ENCODE measurements around the gene SERPINE3. TPM values are rescaled to one million over a fixed set of nuclear protein-coding genes. Genes with fewer than 3 reads are reported as not detected.

The SERPINE3 gene
- total and polyA plus RNA-seq, 7 donors, result 0.33 TPM; not detected in 6

- H3K9me3 ChIP-seq, result peaks cover 0 to 3% (median 0%) of the 10 kb centered on the region in 4 donors
- intact Hi-C loops (cut with DNase I), result no loop called here
- DNase-seq, result no peak
- no peaks in the 10 kb centered on the region for H3K4me1 ChIP-seq
- 89 to 91% methylated on average over 2 of the region's 2 CpGs for WGBS, 2 donors
- H3K27me3 ChIP-seq, result no peaks in the 10 kb centered on the region
- TF ChIP-seq POLR2AphosphoS5 (IDR thresholded peaks at IDR 0.05) (no peak), POLR2A (IDR thresholded peaks at IDR 0.05) (no peak), CTCF (IDR thresholded peaks at IDR 0.05) (no peak), EP300 (IDR thresholded peaks at IDR 0.05) (no peak)
- H3K4me3 ChIP-seq, result no peak overlapping the region
- H3K36me3 ChIP-seq, result no peaks in the 10 kb centered on the region
- no peak overlapping the region for H3K27ac ChIP-seq
Measured at GRCh38 chr13:51311231-51311630, 28.3 kb upstream of the SERPINE3 start.

GRCh38 chr13:51311957-51312520 lies 27.5 kb upstream of the SERPINE3 start:
- intact Hi-C loops (cut with DNase I), result no loop called here
- Histone ChIP-seq H3K27me3 (no peaks in the 10 kb centered on the region), H3K4me3 (no peak overlapping the region), H3K9me3 (peaks cover 0 to 3% (median 0%) of the 10 kb centered on the region in 4 donors), H3K36me3 (no peaks in the 10 kb centered on the region), H3K4me1 (no peaks in the 10 kb centered on the region), H3K27ac (no peak overlapping the region)
- 89 to 92% methylated on average over 5 of the region's 5 CpGs for WGBS, 2 donors
- DNase-seq, result no peak
- TF ChIP-seq POLR2AphosphoS5 (IDR thresholded peaks at IDR 0.05) (no peak), POLR2A (IDR thresholded peaks at IDR 0.05) (no peak), EP300 (IDR thresholded peaks at IDR 0.05) (no peak), CTCF (IDR thresholded peaks at IDR 0.05) (no peak)

- intact Hi-C loops (cut with DNase I), result no loop called here
- no peaks in the 10 kb centered on the region for H3K27me3 ChIP-seq
- no peaks in the 10 kb centered on the region for H3K4me1 ChIP-seq
- H3K9me3 ChIP-seq, result peaks cover 0 to 3% (median 0%) of the 10 kb centered on the region in 4 donors
- 77 to 81% methylated on average over 1 of the region's 1 CpG for WGBS, 2 donors
- no peaks in the 10 kb centered on the region for H3K36me3 ChIP-seq
- H3K27ac ChIP-seq, result no peak overlapping the region
- no peak for DNase-seq
- H3K4me3 ChIP-seq, result no peak overlapping the region
- TF ChIP-seq CTCF (IDR thresholded peaks at IDR 0.05) (no peak), POLR2A (IDR thresholded peaks at IDR 0.05) (no peak), POLR2AphosphoS5 (IDR thresholded peaks at IDR 0.05) (no peak), EP300 (IDR thresholded peaks at IDR 0.05) (no peak)
Measured at GRCh38 chr13:51313619-51314018, 25.9 kb upstream of the SERPINE3 start.

- H3K36me3 ChIP-seq, result no peaks in the 10 kb centered on the region
- H3K27me3 ChIP-seq, result no peaks in the 10 kb centered on the region
- H3K9me3 ChIP-seq, result no peaks in the 10 kb centered on the region
- H3K27ac ChIP-seq, result no peak overlapping the region
- no peaks in the 10 kb centered on the region for H3K4me1 ChIP-seq
- intact Hi-C loops (cut with DNase I), result no loop called here
- TF ChIP-seq POLR2A (IDR thresholded peaks at IDR 0.05) (no peak), EP300 (IDR thresholded peaks at IDR 0.05) (no peak)
- WGBS, 2 donors, result 60 to 85% methylated on average over 1 of the region's 1 CpG
- DNase-seq, result no peak
- H3K4me3 ChIP-seq, result no peak overlapping the region
Measured at GRCh38 chr13:51317262-51317661, 22.2 kb upstream of the SERPINE3 start.

GRCh38 chr13:51318015-51318414 lies 21.5 kb upstream of the SERPINE3 start:
- Histone ChIP-seq H3K27ac (no peak overlapping the region), H3K9me3 (no peaks in the 10 kb centered on the region), H3K4me3 (no peak overlapping the region), H3K4me1 (no peaks in the 10 kb centered on the region), H3K27me3 (no peaks in the 10 kb centered on the region), H3K36me3 (no peaks in the 10 kb centered on the region)
- 85 to 94% methylated on average over 2 of the region's 2 CpGs for WGBS, 2 donors
- no peak for DNase-seq
- intact Hi-C loops (cut with DNase I), result no loop called here
- no peak for TF ChIP-seq POLR2A (IDR thresholded peaks at IDR 0.05)
- no peak for TF ChIP-seq POLR2AphosphoS5 (IDR thresholded peaks at IDR 0.05)
- TF ChIP-seq CTCF (IDR thresholded peaks at IDR 0.05), result no peak
- no peak for TF ChIP-seq EP300 (IDR thresholded peaks at IDR 0.05)
